AML-193 (cell line): ENCODE data around the gene TLR6.
A peak's percentile ranks its signal among the peaks of the same experiment; 100 is the strongest.

Source experiments
- DNase-seq, 2 experiments: peaks; one replicate each; lab custom pipeline; 2025; lab: John Stamatoyannopoulos, UW

TLR6 gene

GRCh38 chr4:38856524-38857337, at the start of gene TLR6:
Gene TLR6 (minus strand): TSS chr4:38856817. CDS start chr4:38829473, 27,344 bp downstream.
- peak; percentile 71 to 75 for DNase-seq

- no peak for DNase-seq
Measured at GRCh38 chr4:38905652-38906385, 49.2 kb upstream of the TLR6 start.

GRCh38 chr4:38904682-38905081, 48.1 kb upstream of the TLR6 start:
- no peak for DNase-seq

GRCh38 chr4:38904090-38904666, 47.6 kb upstream of the TLR6 start:
- DNase-seq = no peak

- peak; percentile 39 to 62 for DNase-seq
Measured at GRCh38 chr4:38902695-38903094, 46.1 kb upstream of the TLR6 start.

GRCh38 chr4:38902221-38902620, 45.6 kb upstream of the TLR6 start:
- no peak for DNase-seq

GRCh38 chr4:38898245-38898644, 41.6 kb upstream of the TLR6 start:
- DNase-seq = no peak

GRCh38 chr4:38896940-38897339, 40.3 kb upstream of the TLR6 start:
- DNase-seq = no peak

GRCh38 chr4:38894322-38894982, 37.8 kb upstream of the TLR6 start:
- DNase-seq = peak in 1 of 2 experiments; percentile 2

- DNase-seq = no peak
Measured at GRCh38 chr4:38891051-38891983, 34.7 kb upstream of the TLR6 start.

- no peak for DNase-seq
Measured at GRCh38 chr4:38889143-38889542, 32.5 kb upstream of the TLR6 start.

- no peak for DNase-seq
Measured at GRCh38 chr4:38884254-38884653, 27.6 kb upstream of the TLR6 start.

GRCh38 chr4:38876636-38877035, 20.0 kb upstream of the TLR6 start:
- no peak for DNase-seq

- DNase-seq = no peak
Measured at GRCh38 chr4:38873290-38873944, 16.8 kb upstream of the TLR6 start.

- no peak for DNase-seq
Measured at GRCh38 chr4:38872620-38873019, 16.0 kb upstream of the TLR6 start.

GRCh38 chr4:38871593-38871992, 15.0 kb upstream of the TLR6 start:
- DNase-seq = no peak

GRCh38 chr4:38870098-38870808, 13.6 kb upstream of the TLR6 start:
- DNase-seq = no peak

- no peak for DNase-seq
Measured at GRCh38 chr4:38869511-38869910, 12.9 kb upstream of the TLR6 start.

- no peak for DNase-seq
Measured at GRCh38 chr4:38868059-38868960, 11.7 kb upstream of the TLR6 start.
